GM18873 (cell line): ENCODE results near the gene MBD3.
"Not testable (repeated sequence)": the region's sequence is repeated elsewhere in the genome, so short reads cannot be mapped to it uniquely, and the experiment has no call there.

Source experiments
- ATAC-seq: cut with Tn5 transposase; IDR thresholded peaks from one replicate; pipeline ENCODE4 v1.9.1; 2021; ENCODE audit warnings: mild to moderate bottlenecking, moderate library complexity, moderate number of reproducible peaks; ENCODE audit not compliant: unreplicated experiment, low FRiP score

Gene MBD3

GRCh38 chr19:1592755-1593500 is at the start of gene MBD3:
MBD3 (minus strand) TSS chr19:1592865; CDS start chr19:1592631, 234 bp downstream.
- peak; percentile 40 for ATAC-seq

GRCh38 chr19:1640893-1641448 is 48.3 kb upstream of the MBD3 start:
- ATAC-seq: not testable (repeated sequence)

- no peak for ATAC-seq
Measured at GRCh38 chr19:1636325-1637236, 43.9 kb upstream of the MBD3 start.

- ATAC-seq: no peak
Measured at GRCh38 chr19:1634938-1635243, 42.2 kb upstream of the MBD3 start.

- ATAC-seq: no peak
Measured at GRCh38 chr19:1634242-1634937, 41.7 kb upstream of the MBD3 start.

GRCh38 chr19:1633269-1633826 is 40.7 kb upstream of the MBD3 start:
- ATAC-seq: no peak

GRCh38 chr19:1632462-1633268 is 40.0 kb upstream of the MBD3 start:
- ATAC-seq: no peak

- ATAC-seq: no peak
Measured at GRCh38 chr19:1631557-1632100, 39.0 kb upstream of the MBD3 start.

GRCh38 chr19:1630811-1631210 is 38.1 kb upstream of the MBD3 start:
- no peak for ATAC-seq

- ATAC-seq: no peak
Measured at GRCh38 chr19:1630012-1630411, 37.3 kb upstream of the MBD3 start.

GRCh38 chr19:1629256-1629808 is 36.7 kb upstream of the MBD3 start:
- no peak for ATAC-seq

GRCh38 chr19:1627194-1627593 is 34.5 kb upstream of the MBD3 start:
- no peak for ATAC-seq

- ATAC-seq: no peak
Measured at GRCh38 chr19:1626417-1627010, 33.8 kb upstream of the MBD3 start.

GRCh38 chr19:1624458-1624857 is 31.8 kb upstream of the MBD3 start:
- no peak for ATAC-seq

GRCh38 chr19:1622541-1622940 is 29.9 kb upstream of the MBD3 start:
- no peak for ATAC-seq

- ATAC-seq: no peak
Measured at GRCh38 chr19:1622007-1622406, 29.3 kb upstream of the MBD3 start.

GRCh38 chr19:1621574-1621973 is 28.9 kb upstream of the MBD3 start:
- ATAC-seq: no peak

- ATAC-seq: no peak
Measured at GRCh38 chr19:1621021-1621420, 28.4 kb upstream of the MBD3 start.

- no peak for ATAC-seq
Measured at GRCh38 chr19:1620502-1620901, 27.8 kb upstream of the MBD3 start.
